MV-4-11 (cell line): ENCODE data around the gene LZTR1.
"Not testable (repeated sequence)": the region's sequence is repeated elsewhere in the genome, so short reads cannot be mapped to it uniquely, and the experiment has no call there.

ENCODE experiments used
- DNase-seq: peaks from one replicate; lab custom pipeline; 2025; lab: John Stamatoyannopoulos, UW

Gene LZTR1

DNA sequence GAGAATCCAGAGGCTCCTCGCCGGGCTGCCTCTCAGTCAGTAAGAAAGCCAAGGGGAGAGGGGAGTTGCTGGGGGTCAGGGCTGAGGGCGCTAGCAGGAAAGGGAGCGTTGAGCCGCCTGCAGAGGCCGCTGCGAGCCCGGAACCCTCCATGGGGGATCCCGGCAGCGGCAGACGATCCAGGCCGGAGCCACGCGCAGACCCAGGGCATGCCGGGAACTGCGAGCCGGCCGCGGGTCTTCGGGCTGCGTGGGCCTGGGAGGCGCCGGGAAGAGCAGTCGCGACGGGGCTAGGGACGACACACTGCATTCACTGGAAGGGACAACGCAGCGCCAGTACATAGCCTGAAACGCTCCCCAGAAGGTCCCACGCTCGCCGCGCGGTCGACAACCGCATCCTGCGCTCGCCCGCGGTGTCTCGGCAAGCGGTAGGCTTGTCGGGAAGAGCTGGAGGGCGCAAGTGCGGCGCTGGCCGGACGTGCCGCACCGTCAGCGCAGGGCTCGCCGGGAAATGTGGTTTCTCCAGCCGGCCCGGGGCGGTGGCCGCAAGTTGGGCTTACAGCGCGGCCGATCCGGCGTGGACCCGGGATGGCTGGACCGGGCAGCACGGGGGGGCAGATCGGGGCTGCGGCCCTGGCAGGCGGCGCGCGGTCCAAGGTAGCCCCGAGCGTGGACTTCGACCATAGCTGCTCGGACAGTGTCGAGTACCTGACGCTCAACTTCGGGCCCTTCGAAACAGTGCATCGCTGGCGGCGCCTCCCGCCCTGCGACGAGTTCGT, at the start of gene LZTR1:
TSS of gene LZTR1 (plus strand) at position 511 of the 776 bp plus-strand sequence. CDS start at position 586, 75 bp downstream.
- peak; percentile 70 for DNase-seq

DNA sequence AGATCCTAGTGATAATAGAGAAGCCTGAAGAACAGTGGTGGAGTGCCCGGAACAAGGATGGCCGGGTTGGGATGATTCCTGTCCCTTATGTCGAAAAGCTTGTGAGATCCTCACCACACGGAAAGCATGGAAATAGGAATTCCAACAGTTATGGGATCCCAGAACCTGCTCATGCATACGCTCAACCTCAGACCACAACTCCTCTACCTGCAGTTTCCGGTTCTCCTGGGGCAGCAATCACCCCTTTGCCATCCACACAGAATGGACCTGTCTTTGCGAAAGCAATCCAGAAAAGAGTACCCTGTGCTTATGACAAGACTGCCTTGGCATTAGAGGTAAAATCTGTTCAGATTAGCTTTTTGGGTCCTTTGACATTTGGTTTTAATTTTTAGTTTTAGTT, 48.2 kb upstream of the LZTR1 start:
- DNase-seq = no peak

DNA sequence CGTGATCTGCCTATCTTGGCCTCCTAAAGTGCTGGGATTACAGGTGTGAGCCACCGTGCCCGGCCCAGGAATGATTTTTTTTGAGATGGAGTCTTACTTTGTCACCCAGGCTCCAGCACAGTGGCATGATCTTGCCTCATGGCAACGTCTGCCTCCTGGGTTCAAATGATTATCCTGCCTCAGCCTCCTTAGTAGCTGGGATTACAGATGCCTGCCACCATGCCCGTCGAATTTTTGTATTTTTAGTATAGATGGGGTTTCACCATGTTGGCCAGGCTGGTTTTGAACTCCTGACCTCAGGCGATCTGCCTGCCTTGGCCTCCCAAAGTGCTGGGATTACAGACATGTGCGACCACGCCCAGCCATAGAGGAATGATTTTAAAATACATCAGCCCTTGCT, 47.0 kb upstream of the LZTR1 start:
- not testable (repeated sequence) for DNase-seq

DNA sequence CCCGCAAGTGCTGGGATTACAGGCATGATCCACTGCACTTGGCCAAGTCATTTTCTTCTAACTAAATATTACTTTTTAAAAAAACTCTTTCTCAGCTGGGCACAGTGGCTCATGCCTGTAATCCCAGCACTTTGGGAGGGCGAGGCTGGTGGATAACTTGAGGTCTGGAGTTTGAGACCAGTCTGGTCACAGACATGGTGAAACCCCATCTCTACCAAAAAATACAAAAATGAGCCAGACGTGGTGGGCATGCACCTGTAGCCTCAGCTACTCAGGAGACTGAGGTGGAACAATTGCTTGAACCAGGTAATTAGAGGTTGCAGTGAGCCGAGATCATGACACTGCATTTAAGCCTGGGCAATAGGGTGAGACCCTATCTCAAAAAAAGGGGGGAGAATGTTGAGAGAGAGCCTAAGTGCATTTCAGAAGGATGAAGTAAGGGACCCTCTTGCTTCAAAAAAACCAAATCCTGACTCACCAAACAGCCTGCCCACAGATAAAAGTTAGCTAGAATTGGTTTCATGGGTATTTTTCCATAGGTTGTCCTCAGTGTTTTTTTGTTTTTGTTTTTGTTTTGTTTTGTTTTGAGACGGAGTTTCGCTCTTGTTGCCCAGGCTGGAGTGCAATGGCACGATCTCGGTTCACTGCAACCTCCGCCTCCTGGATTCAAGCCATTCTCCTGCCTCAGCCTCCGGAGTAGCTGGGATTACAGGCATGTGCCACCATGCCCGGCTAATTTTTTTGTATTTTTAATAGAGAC, 46.1 kb upstream of the LZTR1 start:
- not testable (repeated sequence) for DNase-seq

DNA sequence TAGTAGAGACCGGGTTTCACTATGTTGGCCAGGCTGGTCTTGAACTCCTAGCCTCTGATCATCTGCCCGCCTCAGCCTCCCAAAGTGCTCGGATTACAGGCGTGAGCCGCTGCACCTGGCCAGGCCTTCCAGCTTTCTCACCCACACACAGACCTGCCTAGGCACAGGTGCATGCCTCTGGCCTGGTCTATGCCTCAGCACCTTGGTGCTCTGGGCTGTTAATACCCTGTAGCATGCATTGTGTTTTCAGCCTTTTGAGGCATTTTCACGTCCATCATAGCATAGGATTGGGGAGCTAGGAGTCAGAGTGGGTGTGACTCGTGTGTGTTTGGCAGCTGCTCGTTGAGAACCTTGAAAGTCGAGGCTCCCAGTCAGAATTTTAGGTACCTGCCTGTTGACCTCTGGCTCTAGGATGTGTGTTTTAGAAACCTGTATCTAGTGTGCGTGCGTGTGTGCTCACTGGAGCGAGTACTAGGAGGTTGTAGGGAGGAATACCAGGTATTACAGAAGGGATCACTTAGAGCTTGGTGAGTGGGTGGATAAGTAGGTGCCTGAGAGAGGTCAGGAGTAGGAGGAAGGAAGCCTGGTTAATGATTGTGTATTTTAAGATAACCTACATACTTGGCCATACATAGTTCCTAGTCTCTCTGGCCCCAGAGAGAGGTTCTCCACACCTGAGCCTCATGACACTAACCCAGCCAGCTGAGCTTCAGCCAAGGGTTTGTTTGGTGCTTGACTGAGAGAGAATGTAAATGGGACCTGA, 44.9 kb upstream of the LZTR1 start:
- DNase-seq = no peak

DNA sequence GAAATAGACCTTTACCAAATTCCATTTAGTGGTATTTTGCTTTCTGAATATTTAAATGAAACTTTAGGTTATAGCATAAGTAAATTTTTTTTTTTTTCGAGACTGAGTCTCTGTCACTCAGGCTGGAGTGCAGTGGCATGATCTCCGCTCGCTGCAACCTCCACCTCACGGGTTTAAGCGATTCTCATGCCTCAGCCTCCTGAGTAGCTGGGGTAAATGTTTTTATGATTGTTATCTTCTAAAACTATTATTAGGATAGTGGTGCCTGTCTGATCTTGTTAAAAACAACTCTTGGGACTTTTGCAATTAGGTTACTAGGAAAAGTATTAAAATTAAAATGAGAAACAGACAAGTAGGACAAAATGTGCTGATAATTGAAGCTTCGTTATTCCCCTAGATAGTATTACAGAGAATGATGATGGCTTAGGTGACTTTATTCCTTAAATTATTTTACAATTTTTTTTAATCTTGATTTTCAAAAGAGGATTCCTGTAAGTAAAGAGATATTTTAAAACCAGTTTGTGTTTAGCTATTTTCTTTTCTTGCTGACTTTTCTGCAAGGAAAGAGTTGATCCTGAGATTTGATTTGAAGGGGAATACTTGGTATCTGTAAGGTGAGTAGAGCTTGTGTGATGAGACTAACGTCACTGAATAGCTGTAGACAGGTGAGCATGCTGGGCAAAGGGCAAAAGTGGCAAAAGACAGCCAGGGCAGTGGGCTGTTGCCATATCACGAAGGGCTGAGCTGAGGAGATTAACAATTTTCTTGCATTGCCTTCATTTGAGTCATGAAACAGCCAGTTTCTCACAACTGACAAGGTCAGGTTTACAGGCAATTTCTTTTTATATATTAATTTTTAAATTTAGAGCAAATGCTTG, 44.1 kb upstream of the LZTR1 start:
- DNase-seq = no peak

DNA sequence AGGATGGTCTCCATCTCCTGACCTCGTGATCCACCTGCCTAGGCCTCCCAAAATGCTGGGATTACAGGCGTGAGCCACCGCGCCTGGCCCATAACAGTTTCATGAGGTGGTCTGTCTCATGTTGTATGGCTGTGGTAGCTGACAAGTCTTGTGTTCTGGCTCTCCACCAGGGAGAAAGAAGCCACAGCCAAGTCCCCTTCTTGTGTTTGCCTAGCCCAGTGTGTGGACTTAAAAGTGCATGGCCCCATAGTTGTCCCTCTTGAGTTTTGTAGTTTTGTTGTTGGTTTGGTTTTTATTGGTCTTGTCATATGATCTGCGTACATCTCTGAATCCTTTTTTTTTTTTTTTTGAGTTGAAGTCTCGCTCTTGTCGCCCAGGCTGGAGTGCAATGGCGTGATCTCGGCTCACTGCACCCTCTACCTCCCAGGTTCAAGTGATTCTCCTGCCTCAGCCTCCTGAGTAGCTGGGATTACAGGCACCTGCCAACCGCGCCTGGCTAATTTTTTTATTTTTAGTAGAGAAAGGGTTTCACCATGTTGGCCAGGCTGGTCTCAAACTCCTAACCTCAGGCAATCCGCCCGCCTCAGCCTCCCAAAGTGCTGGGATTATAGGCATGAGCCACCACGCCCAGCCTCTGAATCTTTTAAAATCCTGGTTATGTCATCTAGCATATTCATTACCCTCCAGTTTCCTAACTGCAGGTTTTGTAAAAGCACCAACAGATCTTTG, 42.5 kb upstream of the LZTR1 start:
- not testable (repeated sequence) for DNase-seq

DNA sequence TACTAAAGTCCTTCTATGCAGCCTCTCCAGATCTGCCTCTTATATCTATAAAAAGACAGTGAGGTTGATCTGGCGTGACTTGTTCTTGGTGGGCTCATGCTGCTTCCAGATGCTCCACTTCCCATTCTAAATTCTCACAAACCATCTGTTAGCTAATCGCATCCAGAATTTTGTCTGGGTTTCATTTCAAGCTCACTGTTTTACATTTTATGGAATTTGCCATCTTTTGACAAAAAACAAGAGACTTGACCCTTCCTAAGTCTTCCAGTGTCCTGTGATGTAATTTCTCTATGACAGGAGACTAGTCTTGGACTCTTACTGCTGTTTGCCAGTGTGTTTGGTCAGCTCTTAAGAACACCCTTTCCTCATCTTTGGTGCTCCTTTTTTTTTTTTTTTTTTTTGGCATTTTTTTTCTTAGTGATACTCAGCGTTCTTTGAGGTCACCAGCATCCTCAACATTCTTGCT, 41.9 kb upstream of the LZTR1 start:
- peak; percentile 18 for DNase-seq

DNA sequence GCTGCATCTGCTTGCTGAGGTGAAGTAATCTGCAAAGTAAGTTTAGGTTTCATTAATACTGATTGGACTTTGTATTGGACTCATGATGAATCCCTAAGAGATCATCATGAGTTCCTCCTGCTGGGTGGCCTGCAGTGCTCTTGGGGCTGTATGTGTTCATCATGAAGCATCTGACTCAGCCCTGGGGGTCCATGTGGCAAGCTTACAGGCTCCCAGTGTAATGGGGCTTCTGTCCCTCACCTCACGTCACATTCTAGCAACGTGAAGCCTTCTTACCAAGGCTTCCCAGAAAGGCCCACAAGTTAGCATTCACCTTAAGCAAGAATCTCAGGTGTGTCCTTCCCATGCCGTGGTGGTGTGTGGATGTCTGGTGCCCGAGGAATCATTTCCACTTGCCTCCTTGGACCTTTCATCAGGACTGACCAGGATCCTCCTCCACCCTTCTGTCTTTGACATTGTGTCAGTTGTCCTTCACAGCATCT, 41.2 kb upstream of the LZTR1 start:
- DNase-seq = no peak

DNA sequence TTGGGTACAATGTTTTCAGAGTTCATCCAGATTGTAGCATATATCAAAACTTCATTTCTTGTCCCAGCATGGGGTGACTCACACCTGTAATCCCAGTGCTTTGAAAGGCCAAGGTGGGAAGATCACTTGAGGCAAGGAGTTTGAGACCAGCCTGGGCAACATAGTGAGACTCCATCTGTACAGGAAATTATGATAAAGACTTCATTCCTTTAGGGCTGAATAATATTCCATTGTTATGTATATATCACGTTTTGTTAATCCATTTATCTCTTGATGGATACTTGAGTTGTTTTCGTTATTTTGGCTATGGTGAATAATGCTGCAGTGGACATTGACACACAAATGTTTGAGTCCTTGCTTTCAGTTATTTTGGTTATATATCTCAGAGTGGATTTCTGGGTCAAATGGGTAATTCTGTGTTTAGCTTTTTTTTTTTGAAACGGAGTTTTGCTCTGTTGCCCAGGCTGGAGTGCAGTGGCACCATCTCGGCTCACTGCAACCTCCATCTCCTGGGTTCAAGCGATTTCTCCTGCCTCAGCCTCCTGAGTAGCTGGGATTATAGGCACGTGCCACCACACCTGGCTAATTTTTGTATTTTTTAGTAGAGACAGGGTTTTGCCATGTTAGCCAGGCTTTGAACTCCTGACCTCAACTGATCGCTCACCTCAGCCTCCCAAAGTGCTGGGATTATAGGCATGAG, 39.7 kb upstream of the LZTR1 start:
- DNase-seq = not testable (repeated sequence)

DNA sequence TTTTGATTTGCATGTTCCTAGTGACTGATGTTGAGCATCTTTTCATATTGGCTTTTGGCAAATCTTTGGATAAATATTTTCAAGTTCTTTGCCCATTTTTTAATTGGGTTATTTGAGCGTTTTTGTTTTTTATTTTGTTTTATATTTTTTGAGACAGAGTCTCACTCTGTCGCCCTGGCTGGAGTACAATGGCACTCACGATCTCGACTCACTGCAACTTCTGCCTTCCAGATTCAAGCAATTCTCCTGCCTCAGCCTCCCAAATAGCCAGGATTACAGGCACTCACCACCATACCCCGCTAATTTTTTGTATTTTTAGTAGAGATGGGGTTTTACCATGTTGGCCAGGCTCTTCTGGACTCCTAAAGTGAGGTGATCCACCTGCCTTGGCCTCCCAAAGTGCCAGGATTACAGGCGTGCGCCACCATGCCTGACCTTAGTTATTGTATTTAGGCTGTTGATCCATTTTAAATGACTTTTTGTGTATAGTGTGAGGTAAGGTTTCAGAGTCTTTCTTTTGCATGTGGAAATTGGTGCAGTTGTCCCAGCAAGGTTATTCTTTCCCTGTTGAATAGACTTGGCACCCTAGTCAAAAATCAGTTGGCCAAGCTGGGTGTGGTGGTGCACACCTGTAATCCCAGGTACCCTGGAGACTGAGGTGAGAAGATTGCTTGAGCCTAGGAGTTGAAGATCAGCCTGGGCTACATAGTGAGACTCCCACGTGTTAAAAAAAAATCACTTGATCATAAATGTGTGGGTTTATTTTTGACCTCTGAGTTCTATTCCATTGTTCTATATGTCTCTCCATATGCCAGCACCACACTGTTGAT, 38.8 kb upstream of the LZTR1 start:
- no peak for DNase-seq

DNA sequence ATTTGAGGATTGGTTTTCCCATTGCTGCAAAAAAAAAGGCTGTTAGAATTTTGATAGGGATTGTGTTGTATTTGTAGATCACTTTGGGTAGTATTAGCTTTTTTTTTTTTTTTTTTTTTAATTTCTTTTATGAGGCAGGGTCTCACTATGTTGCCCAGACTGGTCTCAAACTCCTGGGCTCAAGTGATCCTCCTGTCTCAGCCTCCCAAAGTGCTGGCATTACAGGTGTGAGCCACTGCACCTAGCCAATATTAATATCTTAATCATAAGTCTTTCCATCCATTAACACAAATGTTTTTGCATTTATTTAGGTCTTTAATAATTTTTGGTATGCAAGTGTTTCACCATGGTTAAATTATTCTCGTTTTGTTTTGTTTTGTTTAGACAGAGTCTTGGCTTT, 38.1 kb upstream of the LZTR1 start:
- no peak for DNase-seq

DNA sequence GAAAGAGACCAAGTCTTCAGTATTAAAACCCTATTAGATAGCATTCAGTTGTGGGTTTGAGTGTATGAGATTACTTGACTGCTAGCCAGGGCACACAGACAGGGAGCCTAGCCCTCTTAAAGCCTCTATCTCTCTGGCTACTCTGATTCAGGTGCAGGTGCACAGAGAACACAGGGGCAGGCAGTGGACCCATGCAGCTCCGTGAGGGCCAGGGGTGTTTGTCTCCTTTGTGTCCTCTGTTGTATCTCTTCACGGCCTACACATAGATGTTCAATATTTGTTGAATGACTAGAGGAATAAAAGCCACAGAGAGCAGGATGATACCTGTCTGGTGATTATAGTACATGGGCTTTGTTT, 36.5 kb upstream of the LZTR1 start:
- no peak for DNase-seq

DNA sequence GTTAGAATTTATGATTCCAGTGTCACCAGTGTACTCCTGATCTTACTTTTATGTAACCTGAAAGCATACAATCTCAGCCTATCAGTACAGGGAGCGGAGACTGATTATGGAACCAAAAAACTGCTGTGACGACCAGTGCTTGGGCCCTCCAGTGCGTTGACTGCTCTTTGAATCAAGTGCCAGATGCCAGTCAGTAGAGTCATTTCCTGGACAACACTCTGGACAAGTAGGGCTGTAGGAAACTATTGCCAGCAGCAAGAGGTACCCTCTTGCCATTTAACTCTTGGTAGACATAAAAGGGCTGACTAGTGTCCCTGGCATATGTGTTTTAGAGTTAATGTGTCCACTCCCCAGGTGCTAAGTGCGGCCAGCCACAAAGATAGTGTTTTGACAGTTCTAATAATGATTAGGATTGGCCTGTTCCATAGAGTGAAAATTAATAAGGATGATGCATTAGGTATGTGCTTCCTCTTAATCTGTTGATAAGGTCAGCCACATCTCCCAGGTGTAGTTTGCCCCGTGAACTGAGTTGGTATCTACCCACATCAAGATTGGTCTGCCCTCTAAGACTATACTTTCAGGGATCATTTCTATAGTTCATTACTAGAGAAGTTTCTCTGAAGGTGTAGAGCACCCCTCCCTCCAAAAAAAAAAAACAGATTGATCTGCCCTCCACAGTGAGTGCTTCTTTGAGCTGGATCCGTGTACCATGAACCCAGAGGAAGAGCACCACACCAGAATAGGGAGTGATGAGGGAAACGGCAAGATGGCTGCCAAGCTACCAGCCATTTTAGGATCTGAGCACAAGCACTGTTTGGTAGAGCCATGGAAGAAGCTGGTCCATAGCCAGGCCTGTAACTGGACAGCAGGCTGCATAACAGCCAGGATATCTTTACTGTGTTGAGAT, 35.8 kb upstream of the LZTR1 start:
- DNase-seq = no peak

DNA sequence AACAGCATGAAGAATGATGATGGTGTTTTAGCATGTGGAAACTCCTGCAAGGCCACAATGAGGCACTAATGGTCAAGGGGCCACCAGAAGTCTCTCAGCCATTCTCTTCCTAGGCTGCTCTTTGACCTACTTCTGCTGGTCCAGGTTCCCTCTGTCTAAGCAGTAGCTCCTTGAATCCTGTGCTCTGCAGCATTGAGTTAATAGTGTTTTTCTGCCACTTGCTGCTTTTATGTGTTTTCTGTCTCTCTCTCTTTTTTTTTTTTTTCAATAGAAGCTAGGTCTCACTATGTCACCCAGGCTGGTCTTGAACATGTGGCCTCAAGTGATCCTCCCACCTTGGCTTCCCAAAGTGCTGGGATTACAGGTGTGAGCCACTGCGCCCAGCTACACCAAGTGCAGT, 35.1 kb upstream of the LZTR1 start:
- DNase-seq = no peak

DNA sequence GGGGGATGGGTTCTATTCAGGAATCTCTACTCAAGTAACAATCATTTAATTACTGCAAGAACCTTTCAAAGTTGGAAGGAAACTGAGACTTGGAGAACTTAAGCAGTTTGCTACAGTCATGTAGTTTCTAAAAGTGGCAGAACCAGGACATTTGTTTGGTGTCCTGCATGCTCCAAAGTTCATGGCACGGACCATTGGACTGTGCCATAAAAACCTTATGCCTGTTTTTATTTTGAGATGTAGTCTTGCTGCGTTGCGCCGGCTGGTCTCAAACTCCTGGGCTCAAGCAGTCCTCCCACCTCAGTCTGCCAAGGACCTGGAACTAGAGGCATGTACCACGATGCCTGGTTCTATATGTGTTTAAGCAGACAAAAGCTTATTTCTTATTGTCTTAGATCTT, 33.6 kb upstream of the LZTR1 start:
- DNase-seq = no peak

DNA sequence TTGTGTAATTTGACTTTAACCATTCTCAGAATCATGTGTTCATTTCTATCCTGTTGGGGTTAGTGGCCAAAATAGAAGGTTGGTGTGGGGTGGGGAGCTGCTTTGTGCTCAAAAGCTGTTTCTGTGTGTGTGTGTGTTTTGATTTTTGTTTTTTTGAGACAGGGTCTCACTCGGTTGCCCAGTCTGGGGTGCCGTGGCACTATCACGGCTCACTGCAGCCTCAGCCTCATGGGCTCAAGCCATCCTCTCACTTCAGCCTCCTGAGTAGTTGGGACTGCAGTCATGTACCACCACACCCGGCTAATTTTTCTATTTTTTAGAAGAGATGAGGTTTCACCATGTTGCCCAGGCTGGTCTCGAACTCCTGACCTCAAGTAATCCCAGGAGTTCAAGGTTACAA, 33.1 kb upstream of the LZTR1 start:
- DNase-seq = no peak

DNA sequence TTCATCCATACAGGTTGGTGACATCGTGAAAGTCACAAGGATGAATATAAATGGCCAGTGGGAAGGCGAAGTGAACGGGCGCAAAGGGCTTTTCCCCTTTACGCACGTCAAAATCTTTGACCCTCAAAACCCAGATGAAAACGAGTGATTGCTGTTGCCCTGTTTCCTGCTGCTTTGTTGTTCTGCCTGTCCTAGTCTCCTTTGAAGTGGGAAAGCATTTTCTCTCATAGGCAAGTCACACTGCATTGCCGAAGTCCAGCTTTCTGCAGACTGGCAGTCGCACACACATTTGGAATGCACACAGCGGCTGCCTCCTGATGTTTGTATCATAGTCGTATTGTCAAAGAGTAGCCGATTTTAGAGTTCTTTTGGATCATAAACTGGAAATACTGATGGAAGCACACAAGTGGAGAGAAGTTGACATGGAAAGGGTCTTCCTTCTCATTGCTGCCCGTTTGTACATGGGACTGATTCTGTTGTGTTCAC, 32.4 kb upstream of the LZTR1 start:
- DNase-seq = no peak
